DMS53 treated with DMSO at 0.1 percent for 48 hours (cell line): Measurements from ENCODE around the gene LRRN2.

Source experiments
- DNase-seq: peaks from one replicate; lab custom pipeline; 2025; ENCODE audit not compliant: unreplicated experiment; lab: John Stamatoyannopoulos, UW

The LRRN2 gene

GRCh38 chr1:204602871-204603542 lies 82.5 kb downstream of the LRRN2 start:
- DNase-seq = no peak

GRCh38 chr1:204602111-204602579 lies 83.4 kb downstream of the LRRN2 start:
- no peak for DNase-seq

- no peak for DNase-seq
Measured at GRCh38 chr1:204600968-204601367, 84.6 kb downstream of the LRRN2 start.

GRCh38 chr1:204600203-204600602 lies 85.3 kb downstream of the LRRN2 start:
- no peak for DNase-seq

DNA sequence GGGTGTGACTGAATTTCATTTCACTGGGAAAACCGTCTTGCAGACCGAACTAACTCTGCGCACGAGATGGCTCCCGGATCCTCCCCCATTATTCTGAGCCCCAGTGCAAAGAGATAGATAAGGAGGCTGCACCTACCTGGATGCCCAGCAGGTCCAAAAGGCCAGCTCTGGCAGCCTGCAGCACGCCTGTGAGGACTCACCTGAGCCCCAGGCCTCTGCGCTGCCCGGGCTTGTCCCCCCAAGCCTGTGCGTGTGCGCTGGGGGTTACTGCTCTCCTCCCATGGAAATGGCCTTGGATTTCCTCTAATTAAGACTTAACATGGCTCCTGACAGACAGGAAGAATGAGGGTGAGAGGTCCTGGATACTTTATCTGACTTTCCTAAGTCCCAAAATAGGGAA lies 85.9 kb downstream of the LRRN2 start:
- no peak for DNase-seq

- no peak for DNase-seq
Measured at GRCh38 chr1:204599098-204599497, 86.4 kb downstream of the LRRN2 start.

DNA sequence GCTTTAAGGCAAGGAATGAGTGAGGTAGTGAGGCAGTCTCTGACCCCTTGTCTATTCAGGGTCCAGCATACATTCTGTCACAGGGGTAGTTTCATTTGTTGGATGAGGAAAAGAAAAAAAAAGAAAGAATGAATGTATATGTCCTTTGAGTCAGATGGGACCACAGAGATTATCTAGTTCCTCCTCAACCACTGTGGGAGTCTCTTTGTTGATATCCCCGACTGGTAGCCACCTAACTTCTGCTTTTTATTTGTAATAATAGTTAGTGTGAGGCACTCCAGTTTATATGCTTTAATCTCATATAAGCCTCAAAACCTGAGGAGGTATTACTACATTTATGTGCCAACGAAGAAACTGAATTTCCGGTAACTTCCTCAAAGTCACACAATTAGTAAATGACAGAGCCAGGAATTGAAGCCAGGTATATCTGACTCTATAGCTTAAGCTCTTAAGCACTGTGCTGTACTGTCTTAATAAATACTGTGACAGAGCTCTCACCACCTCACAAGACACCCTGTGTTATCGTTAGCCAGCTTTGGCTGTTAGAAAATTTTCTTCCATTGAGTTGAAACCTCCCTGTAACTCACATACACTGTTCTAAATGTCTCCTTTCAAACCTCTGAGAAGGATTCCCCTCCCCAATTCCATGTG lies 87.1 kb downstream of the LRRN2 start:
- DNase-seq = no peak

GRCh38 chr1:204592246-204592948 lies 93.1 kb downstream of the LRRN2 start:
- DNase-seq = no peak

DNA sequence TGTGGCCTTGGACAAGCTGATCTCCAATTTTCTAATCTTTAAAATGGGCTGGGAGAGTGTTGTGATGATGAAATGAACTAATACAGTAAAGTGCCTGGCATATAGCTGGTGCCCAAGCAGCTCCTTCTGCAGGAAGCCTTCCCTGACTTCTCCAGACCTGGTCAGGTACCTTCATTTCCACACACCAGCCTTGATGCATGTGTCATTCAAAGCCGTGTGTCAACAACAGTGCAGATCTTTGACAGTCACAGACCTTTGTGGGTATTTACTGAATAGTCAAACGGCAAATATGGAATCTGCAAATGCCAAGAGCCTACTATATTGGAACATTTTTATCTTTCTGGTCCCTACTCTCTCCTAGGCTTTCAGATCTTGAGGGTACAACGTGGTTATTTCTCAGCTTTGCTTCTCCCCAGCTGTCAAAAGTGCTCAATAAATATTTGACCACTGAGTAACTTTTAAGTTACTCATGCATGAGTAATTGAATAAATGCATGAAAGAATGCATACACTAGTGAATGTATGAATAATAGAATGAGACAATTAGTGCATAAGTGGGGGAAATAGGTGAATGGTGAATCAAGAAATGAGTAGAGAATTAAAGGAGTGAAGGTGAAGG lies 94.0 kb downstream of the LRRN2 start:
- peak; percentile 75 for DNase-seq

DNA sequence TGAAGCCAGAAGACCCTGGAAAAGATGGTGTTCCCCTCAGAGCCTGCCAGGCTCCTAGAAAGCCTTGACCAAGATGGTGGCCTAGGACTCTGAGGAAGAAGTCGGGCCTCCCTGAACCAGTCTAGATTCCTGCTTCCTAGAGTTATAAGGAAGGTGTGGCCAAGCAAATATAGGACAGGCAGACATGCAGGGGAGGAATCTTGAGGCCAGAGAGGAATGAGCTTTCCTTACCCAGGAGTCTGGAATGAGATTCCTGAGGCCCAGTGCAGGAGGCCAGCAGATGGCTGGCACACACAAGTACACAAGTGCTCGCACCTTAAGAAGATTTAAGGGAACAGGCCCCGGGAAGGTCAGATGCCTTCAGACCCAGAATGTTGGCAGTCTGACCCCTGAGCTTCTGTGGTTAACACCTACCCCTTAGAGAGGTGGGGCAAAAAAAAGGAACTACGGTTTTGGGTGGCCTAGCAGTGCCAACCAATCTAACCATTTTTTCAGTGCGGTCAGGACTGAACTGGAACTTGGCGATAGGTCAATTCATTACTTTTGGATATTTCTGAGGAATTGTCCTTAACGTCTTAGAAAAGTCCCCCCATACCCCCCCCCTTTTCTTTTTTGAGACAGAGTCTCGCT lies 96.0 kb downstream of the LRRN2 start:
- no peak for DNase-seq

GRCh38 chr1:204588826-204589225 lies 96.7 kb downstream of the LRRN2 start:
- no peak for DNase-seq

DNA sequence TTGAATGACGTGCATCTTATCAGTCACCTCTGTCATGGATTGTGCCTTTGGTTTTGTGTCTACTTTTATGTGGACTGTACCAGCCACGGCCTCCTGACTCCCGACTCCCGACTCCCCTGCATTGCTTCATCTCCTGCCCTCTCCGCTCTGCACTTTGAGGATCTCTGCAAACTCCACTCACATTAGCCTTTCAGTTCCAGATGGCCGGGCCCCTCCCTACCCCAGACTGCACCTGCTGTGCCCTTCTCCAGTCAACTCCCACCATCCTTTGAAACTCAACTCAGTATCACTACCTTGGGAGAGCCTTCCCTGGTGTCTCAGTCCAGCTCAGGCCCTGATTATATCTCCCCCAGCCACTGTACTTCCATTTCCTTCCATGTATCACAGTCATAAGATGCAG lies 97.9 kb downstream of the LRRN2 start:
- DNase-seq = no peak

GRCh38 chr1:204584699-204585372 lies 100.7 kb downstream of the LRRN2 start:
- no peak for DNase-seq

GRCh38 chr1:204583909-204584632 lies 101.5 kb downstream of the LRRN2 start:
- DNase-seq = no peak

DNA sequence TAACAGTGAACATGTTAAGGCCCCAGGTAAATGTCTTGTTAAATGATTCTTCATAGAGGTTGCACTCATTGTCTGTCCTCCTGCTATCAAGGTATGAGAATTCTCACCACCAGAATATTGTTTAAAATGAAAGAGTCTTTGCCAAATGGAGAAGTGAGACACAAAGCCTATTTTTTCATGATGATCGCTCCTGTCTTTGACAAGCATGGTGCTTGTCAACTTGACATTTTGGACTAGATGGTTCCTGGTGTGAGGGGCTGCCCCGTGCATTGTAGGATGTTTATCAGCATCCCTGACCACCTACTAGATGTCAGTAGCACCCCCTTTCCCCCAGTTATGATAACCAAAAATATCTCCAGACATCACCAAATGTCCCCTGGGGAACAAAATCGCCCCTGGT lies 103.8 kb downstream of the LRRN2 start:
- DNase-seq = no peak

DNA sequence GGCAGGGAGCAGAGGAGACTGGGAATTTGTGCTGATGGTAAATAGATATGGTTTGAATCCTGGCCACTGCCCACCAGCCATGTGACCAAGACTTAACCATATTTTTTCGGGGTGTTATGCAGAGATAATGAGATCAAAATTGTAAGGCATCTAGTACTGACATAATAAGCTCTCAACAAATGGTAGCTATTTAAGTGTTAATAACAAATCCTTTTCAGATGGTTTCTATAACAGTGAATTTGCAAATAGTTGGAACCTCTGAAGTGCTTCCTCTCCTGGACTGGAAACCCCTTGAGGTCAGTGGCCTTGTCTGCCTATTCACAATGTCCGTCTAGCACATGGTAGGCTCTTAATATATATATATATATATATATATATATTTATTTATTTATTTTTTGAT lies 104.7 kb downstream of the LRRN2 start:
- DNase-seq = no peak

GRCh38 chr1:204579681-204580080 lies 105.9 kb downstream of the LRRN2 start:
- no peak for DNase-seq

DNA sequence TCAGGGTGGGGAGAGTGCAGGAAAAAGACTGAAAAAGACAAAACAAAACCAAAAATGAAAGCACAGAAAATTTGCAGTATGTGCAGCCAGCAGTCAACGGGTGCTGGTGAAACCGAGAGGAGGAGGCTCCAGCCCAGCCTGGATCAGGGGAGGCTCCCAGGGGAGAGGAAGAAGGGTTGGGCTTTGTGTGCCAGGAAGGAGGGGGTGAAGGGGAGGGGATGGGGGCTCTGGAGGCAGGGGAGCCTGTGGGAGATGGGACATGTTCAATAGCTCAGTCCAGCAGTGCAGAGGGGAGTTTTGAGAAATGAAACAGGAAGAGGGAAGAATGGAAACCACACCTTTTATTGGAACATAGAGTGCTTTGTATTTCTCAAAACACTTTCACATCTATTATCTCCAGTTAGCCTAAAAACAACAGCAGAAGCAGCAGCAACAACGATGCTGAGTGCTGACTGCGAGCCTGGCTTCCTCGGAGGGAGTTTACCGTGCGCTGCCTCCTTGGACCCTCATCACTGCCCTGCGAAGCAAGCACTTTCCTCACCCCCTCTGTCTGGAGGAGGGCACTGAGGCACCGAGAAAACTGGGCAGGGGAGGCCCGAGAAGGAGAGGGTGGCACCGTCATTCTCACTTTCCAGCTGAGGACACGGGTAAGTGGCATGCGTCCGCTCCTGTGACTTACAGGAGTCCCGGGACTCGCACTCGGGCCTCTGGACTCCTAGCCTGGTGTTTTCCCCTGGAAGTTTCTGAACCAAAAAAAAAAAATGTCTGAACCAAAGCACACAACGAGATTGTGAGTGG lies 106.5 kb downstream of the LRRN2 start:
- no peak for DNase-seq

- DNase-seq = no peak
Measured at GRCh38 chr1:204577794-204578478, 107.6 kb downstream of the LRRN2 start.
